ENCODE measurements around the gene INHBC.

DNA sequence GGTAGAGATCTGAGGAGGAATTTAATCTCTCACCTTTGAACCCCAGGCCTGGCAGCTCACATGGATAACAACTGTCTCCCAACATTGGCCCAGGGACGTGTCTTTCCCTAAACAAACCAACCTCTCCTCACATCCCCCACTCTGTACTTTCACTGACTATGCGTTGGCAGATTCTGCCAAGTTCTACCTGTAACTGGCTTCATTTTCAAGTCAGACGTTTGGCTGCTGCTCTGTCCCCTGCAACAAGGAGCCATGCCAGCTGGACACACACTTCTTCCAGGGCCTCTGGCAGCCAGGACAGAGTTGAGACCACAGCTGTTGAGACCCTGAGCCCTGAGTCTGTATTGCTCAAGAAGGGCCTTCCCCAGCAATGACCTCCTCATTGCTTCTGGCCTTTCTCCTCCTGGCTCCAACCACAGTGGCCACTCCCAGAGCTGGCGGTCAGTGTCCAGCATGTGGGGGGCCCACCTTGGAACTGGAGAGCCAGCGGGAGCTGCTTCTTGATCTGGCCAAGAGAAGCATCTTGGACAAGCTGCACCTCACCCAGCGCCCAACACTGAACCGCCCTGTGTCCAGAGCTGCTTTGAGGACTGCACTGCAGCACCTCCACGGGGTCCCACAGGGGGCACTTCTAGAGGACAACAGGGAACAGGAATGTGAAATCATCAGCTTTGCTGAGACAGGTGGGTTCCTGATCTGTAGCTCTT lies at the start of gene INHBC:
- TF ChIP-seq POLR2A (IDR thresholded peaks at IDR 0.05; ENCODE audit: low read length) (no peak), GATA1 (IDR thresholded peaks at IDR 0.05; ENCODE audit: low read depth, low read length) (no peak)

Measured in erythroblast (primary cell).